AG04449 (cell line): ENCODE data around the gene ITGA11.

Experiments
- CTCF ChIA-PET: fragments of 350-600 bp; formaldehyde crosslinking; extraction: SDS; loops from one replicate; lab custom pipeline; 2021; ENCODE audit warnings: antibody characterized with exemption; lab: Yijun Ruan, JAX
- POLR2A ChIA-PET: fragments of 400-600, 350-600 bp; formaldehyde crosslinking; extraction: SDS; loops from one replicate; lab custom pipeline; 2020; ENCODE audit warnings: antibody characterized with exemption, inconsistent platforms; lab: Yijun Ruan, JAX
- DNase-seq: peaks from one replicate; pipeline ENCODE4 v3.0.0-alpha.2; 2010; ENCODE audit warnings: low read depth, low spot score
- H3K4me3 ChIP-seq: 2 replicates; pipeline ENCODE4 v1.5.1; 2011; ENCODE audit warnings: low read depth, mild to moderate bottlenecking, control low read depth, low read length
- CTCF ChIP-seq: IDR thresholded peaks from one replicate; pipeline ENCODE4 v1.5.1; 2011; ENCODE audit warnings: mild to moderate bottlenecking, moderate library complexity, low read length, control low read depth, inconsistent platforms; ENCODE audit not compliant: insufficient read depth; ENCODE audit errors: missing control alignments

ITGA11 gene

DNA sequence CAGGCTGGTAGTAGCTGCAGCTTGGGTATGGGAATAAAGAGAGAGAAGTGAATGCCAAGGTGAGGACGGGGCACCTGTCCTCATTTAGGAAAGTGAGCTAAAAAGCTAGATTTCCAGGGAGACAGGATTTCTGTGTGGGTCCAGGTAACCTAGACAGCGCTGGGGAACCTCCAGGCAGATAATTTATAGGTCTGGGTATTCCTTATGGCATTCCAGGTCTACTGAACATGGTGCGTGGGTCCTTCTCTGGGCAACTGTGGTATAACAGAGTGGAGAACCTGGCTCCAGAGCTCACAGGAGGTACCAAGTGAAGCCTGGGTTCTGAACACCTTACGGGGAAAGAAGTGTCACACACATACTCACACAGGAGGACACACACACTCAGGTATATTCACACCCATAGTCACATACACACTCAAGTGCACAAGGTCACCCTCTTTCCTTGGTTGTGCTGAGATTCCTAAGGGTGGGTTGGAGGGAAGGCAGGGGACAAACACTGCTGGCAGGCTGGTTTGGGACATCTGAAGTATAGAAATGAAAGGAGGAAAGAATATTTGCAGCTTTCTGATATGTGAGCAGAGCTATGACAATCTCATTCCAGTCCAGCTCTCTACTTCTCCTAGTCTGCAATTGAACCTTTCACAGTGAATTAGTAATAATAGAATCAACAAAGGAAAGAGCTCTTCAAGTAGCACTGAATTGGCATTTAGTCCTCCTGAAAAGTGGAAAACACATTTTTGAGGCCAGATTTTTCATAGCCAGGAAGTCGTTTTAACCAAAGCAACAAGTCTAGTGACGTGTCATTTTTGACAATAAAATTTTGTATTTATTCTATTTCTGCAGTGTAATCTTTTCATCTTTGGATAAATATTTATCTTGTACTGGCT is 37.4 kb upstream of the ITGA11 start:
- DNase-seq, result no peak
- H3K4me3 ChIP-seq, result no peak overlapping the region
- ChIA-PET POLR2A (interaction anchor here (0.7 to 1.8 kb wide), 3 partner anchors 10 to 192 kb away, joined by 3 to 10 read pairs (median 6); partner anchors contain the start of gene FEM1B), CTCF (interaction anchor here (0.5 to 1.1 kb wide), 3 partner anchors 9 to 216 kb away, joined by 3 to 4 read pairs (median 3); no protein-coding TSS in a partner anchor)
- TF ChIP-seq CTCF, result no peak

DNA sequence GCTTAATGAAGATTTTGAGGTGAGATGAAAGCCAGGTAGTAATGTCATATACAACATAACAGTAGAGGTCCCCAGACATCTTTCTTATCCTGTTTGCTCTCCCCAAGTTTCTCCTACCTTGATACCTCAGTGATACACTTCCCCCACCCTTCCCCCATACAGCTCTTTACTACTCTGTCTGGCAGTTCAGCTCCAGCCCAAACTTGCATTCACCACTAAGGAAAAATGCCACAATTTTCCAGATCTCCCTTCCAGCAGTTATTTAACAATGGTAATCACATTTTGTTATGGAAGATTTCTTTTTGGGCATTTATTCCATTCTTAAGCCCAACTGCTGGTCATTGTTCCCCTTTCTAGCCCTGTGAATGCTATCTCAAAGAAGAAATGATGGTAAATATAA is 34.9 kb upstream of the ITGA11 start:
- ChIA-PET CTCF (interaction anchor here (1.1 to 1.5 kb wide), 3 partner anchors 11 to 83 kb away, joined by 3 to 5 read pairs (median 4); no protein-coding TSS in a partner anchor), POLR2A (no interaction called here)
- TF ChIP-seq CTCF, result no peak
- no peak overlapping the region for H3K4me3 ChIP-seq
- no peak for DNase-seq

- ChIA-PET POLR2A (no interaction called here), CTCF (interaction anchor here (1.0 to 1.5 kb wide), 4 partner anchors 13 to 88 kb away, joined by 3 to 5 read pairs (median 3); no protein-coding TSS in a partner anchor)
- no peak overlapping the region for H3K4me3 ChIP-seq
Measured at GRCh38 chr15:68465861-68466560, 34.0 kb upstream of the ITGA11 start.

GRCh38 chr15:68464448-68465090 is 32.6 kb upstream of the ITGA11 start:
- ChIA-PET POLR2A (no interaction called here), CTCF (interaction anchor here (1.1 to 1.5 kb wide), 3 partner anchors 14 to 89 kb away, joined by 4 to 7 read pairs (median 4); no protein-coding TSS in a partner anchor)
- no peak for TF ChIP-seq CTCF
- no peak overlapping the region for H3K4me3 ChIP-seq
- DNase-seq, result no peak

More at GRCh38 chr15:68465861-68466560, 34.0 kb upstream of the ITGA11 start:
- TF ChIP-seq CTCF, result no peak
- no peak for DNase-seq

GRCh38 chr15:68463996-68464395 is 32.0 kb upstream of the ITGA11 start:
- no peak overlapping the region for H3K4me3 ChIP-seq
- TF ChIP-seq CTCF, result no peak
- ChIA-PET CTCF (interaction anchor here (1.1 to 1.5 kb wide), 3 partner anchors 13 to 90 kb away, joined by 4 to 7 read pairs (median 4); no protein-coding TSS in a partner anchor), POLR2A (no interaction called here)
- no peak for DNase-seq
